PFSK-1 (cell line): ENCODE data around the gene RAB31.

Source experiments
- FOXP2 ChIP-seq: optimal IDR thresholded peaks from 2 replicates; pipeline ENCODE3; 2011; ENCODE audit warnings: borderline replicate concordance, control low read depth, inconsistent platforms; ENCODE audit not compliant: insufficient read depth; ENCODE audit errors: extremely low read length, extremely low read depth
- POLR2AphosphoS5 ChIP-seq: IDR thresholded peaks from 2 replicates; pipeline ENCODE4 v1.6.1; 2012; ENCODE audit warnings: low read depth, mild to moderate bottlenecking, control low read depth, low read length, moderate library complexity
- REST ChIP-seq, 2 experiments: IDR thresholded peaks; 2 replicates each; pipeline versions ENCODE4 v1.6.1 to v1.8.0; 2011 to 2012; ENCODE audit warnings: low read depth in 2 of 2, low read length in 2 of 2, control low read depth in 1 of 2, inconsistent platforms in 1 of 2, mild to moderate bottlenecking in 1 of 2, moderate library complexity in 1 of 2; ENCODE audit not compliant: insufficient read depth in 1 of 2
- SIN3A ChIP-seq: IDR thresholded peaks from 2 replicates; pipeline ENCODE4 v1.6.1; 2012; ENCODE audit warnings: mild to moderate bottlenecking, low read length, moderate library complexity, borderline replicate concordance; ENCODE audit not compliant: insufficient read depth
- TAF1 ChIP-seq: IDR thresholded peaks from 2 replicates; pipeline ENCODE4 v1.6.1; 2012; ENCODE audit warnings: low read length, control low read depth, borderline replicate concordance; ENCODE audit not compliant: insufficient read depth

Gene RAB31

GRCh38 chr18:9666548-9666947, 41.6 kb upstream of the RAB31 start:
- TF ChIP-seq REST (IDR thresholded peaks at IDR 0.05; ENCODE audit: insufficient read depth in 1 of 2, low read depth in 2 of 2, low read length in 2 of 2) (no peak), POLR2AphosphoS5 (no peak), SIN3A (no peak), TAF1 (no peak), FOXP2 (no peak)

GRCh38 chr18:9669016-9669415, 39.1 kb upstream of the RAB31 start:
- TF ChIP-seq POLR2AphosphoS5 (no peak), TAF1 (no peak), REST (IDR thresholded peaks at IDR 0.05; ENCODE audit: insufficient read depth in 1 of 2, low read depth in 2 of 2, low read length in 2 of 2) (no peak), FOXP2 (no peak), SIN3A (no peak)

- TF ChIP-seq FOXP2 (no peak), POLR2AphosphoS5 (no peak), TAF1 (no peak)
Measured at GRCh38 chr18:9671214-9671613, 36.9 kb upstream of the RAB31 start.

GRCh38 chr18:9673296-9674251, 34.5 kb upstream of the RAB31 start:
- TF ChIP-seq REST (IDR thresholded peaks at IDR 0.05; ENCODE audit: insufficient read depth in 1 of 2, low read depth in 2 of 2, low read length in 2 of 2): no peak
- TF ChIP-seq SIN3A: no peak
- no peak for TF ChIP-seq FOXP2
- TF ChIP-seq POLR2AphosphoS5: no peak
- no peak for TF ChIP-seq TAF1

GRCh38 chr18:9679125-9679524, 29.0 kb upstream of the RAB31 start:
- TF ChIP-seq SIN3A (no peak), POLR2AphosphoS5 (no peak), TAF1 (no peak), FOXP2 (no peak), REST (IDR thresholded peaks at IDR 0.05; ENCODE audit: insufficient read depth in 1 of 2, low read depth in 2 of 2, low read length in 2 of 2) (no peak)
